ENCODE measurements around the gene DDOST. TPM values are rescaled to one million over a fixed set of nuclear protein-coding genes. Genes with fewer than 3 reads are reported as not detected.

DDOST gene
- 416 and 461 TPM in 2 replicates for total RNA-seq

GRCh38 chr1:20661207-20662109, at the start of gene DDOST:
TSS of gene DDOST (minus strand) at chr1:20661369. CDS start at chr1:20661350, 19 bp downstream.

GRCh38 chr1:20633190-20634064, 27.7 kb downstream of the DDOST start, which contains the start of gene PINK1:
TSS of gene PINK1 (plus strand) at chr1:20633458. CDS start at chr1:20633549, 91 bp downstream.

Other genes starting within 250 kb of the DDOST start
- 25.1 and 28.4 TPM in 2 replicates for gene CAMK2N1, start 175.2 kb downstream of the DDOST start, total RNA-seq
- 20.4 and 35.7 TPM in 2 replicates for gene MUL1, start 153.2 kb downstream of the DDOST start, total RNA-seq
- 0.35 TPM in 1 of 2 replicates, not detected in the other for gene FAM43B, start 108.8 kb downstream of the DDOST start, total RNA-seq
- 25.4 and 31.5 TPM in 2 replicates for gene CDA, start 72.3 kb downstream of the DDOST start, total RNA-seq
- 116 and 133 TPM in 2 replicates for gene PINK1, start 27.9 kb downstream of the DDOST start, total RNA-seq
- gene KIF17, start 56.6 kb upstream of the DDOST start, total RNA-seq = under 0.01 and 1.9 TPM in 2 replicates
- gene SH2D5, start 71.3 kb upstream of the DDOST start, total RNA-seq = 1.7 and 5.0 TPM in 2 replicates
- gene HP1BP3, start 125.9 kb upstream of the DDOST start, total RNA-seq = 129 and 159 TPM in 2 replicates